GM19324 (cell line): ENCODE data around the gene GADD45G.

ENCODE experiments used
- ATAC-seq: cut with Tn5 transposase; IDR thresholded peaks from one replicate; pipeline ENCODE4 v1.9.1; 2021; ENCODE audit warnings: mild to moderate bottlenecking, moderate library complexity; ENCODE audit not compliant: unreplicated experiment, low FRiP score

Gene GADD45G

GRCh38 chr9:89647366-89648128, 42.7 kb downstream of the GADD45G start:
- no peak for ATAC-seq

GRCh38 chr9:89648247-89649000, 43.6 kb downstream of the GADD45G start:
- ATAC-seq: no peak

GRCh38 chr9:89649039-89649691, 44.4 kb downstream of the GADD45G start:
- no peak for ATAC-seq

GRCh38 chr9:89654025-89654662, 49.3 kb downstream of the GADD45G start:
- ATAC-seq: no peak

- ATAC-seq: no peak
Measured at GRCh38 chr9:89655056-89655989, 50.5 kb downstream of the GADD45G start.
